ENCODE results near the gene RPIA.
"Not testable (repeated sequence)": the region's sequence is repeated elsewhere in the genome, so short reads cannot be mapped to it uniquely, and the experiment has no call there.

RPIA gene

DNA sequence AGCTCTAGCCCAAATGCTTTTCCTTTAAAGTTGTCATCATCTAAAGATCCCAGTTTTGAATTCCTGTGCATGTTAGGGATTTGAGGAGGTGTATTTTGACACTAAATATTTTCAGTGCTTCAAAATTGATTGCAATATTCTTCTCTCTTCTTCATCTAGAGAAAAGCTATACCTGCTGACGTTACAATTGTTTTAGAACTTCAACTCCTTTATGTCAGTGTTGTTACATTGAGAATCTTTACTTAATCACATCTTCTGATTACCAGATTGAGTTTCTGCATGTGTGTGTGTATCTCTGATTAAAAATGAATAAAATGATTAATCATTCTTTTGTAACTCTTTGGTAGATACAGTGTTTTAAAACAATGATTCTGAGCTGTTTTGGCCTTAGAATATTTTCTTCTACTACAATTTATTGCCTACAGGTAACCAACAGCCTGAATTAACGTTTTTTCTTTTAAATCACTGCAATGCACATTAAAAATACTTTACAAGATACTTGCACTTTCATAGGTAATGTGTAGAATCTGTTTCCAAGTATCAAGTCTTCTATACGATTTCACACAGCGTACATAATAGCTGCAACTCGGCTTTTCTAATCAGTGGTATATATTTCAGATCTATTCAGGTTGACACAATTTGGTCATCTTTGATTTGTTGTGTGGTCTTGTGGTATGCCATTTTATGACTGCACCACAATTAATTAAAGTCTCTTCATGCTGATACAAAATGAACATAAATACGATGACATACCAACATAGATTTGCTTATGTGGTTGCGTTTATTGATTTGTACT is 82.0 kb downstream of the RPIA start:
- not testable (repeated sequence) for DNase-seq (ENCODE audit: low spot score)

- not testable (repeated sequence) for DNase-seq (ENCODE audit: low spot score)
Observed at GRCh38 chr2:88789213-88789612, 97.7 kb downstream of the RPIA start.

DNA sequence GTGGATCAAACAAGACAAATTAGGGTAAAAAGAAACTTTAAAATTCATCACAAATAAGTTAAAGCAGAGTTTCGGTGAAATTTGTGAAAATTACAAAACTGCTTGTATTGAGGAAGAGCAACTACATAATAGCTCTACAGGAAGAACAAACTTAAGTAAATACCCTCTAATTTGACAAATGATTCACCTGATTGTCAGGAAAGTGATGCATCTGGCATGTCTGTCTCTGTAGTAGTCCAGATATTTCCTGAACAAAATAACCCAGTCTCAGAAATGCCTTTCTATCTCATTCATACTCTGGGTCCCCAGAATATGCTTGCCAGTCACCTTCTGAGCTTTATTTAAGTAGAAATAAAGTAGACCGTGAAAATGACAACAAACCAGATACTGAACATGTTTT is 104.5 kb downstream of the RPIA start:
- DNase-seq (ENCODE audit: low spot score): not testable (repeated sequence)

DNA sequence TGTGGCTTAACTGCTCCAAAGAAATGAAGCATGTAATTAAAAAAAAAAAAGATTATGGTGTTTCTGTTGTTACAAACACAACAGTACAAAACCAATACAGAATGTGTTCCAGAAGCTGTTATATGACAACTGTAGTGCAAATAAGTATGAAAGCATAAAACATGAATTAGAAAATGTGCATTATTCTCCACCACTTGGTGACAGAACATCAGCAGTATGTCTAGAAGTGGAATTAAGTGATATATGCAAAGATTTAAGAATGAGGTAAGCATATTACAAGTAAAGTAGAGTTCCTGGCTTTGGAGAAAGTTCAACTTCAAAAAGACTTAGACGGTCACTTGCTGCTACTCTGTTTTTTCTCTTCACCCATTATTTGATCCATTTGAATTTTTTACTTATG is 105.0 kb downstream of the RPIA start:
- not testable (repeated sequence) for DNase-seq (ENCODE audit: low spot score)

GRCh38 chr2:88797164-88797563 is 105.7 kb downstream of the RPIA start:
- not testable (repeated sequence) for DNase-seq (ENCODE audit: low spot score)

Data from hepatic stellate cell (primary cell).